ENCODE data around the gene MBOAT1.
"Not testable (repeated sequence)": the region's sequence is repeated elsewhere in the genome, so short reads cannot be mapped to it uniquely, and the experiment has no call there.

MBOAT1 gene

GRCh38 chr6:20169119-20169557 lies 43.1 kb downstream of the MBOAT1 start:
- no peak for DNase-seq

GRCh38 chr6:20168690-20169089 lies 43.6 kb downstream of the MBOAT1 start:
- DNase-seq = no peak

GRCh38 chr6:20167601-20168000 lies 44.7 kb downstream of the MBOAT1 start:
- no peak for DNase-seq

DNA sequence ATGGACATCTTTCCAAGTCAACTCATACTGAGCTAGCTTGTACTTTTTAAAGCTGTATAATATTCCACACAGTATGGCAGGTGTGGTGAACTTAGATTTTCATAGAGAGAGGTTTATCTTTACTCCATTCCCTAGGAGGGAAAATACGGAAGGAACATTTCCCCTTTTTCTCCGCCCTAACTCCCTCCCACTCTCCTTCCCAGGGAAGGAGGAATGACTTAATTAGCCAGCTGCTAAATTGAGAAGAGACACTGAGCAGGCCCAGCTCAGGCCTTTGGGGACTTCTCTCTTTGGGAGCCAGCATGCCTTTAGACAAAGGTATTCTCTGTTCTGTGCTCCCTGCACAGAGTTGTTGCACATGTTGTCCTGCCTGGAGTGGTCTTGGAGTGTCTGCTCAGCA lies 46.1 kb downstream of the MBOAT1 start:
- DNase-seq = no peak

DNA sequence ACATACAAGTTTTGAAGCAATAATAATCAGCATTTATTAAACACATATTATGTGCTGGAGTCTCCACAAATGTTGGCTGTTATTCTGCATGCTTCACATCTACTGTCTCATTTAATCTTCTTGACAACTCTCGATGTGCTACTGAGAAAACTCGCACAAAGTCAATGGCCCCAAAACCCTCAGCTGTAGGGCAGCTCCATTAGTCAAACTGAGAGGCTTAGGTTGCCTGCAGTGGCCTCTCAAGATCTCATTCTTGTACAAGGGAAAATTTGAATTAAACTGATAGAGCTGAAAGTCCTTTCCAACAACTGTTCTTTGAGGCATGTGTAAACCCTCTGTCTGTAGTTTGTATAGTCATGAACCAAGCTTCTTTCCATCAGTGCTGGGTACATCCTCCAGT lies 49.8 kb downstream of the MBOAT1 start:
- no peak for DNase-seq

GRCh38 chr6:20160541-20161283 lies 51.6 kb downstream of the MBOAT1 start:
- no peak for DNase-seq

DNA sequence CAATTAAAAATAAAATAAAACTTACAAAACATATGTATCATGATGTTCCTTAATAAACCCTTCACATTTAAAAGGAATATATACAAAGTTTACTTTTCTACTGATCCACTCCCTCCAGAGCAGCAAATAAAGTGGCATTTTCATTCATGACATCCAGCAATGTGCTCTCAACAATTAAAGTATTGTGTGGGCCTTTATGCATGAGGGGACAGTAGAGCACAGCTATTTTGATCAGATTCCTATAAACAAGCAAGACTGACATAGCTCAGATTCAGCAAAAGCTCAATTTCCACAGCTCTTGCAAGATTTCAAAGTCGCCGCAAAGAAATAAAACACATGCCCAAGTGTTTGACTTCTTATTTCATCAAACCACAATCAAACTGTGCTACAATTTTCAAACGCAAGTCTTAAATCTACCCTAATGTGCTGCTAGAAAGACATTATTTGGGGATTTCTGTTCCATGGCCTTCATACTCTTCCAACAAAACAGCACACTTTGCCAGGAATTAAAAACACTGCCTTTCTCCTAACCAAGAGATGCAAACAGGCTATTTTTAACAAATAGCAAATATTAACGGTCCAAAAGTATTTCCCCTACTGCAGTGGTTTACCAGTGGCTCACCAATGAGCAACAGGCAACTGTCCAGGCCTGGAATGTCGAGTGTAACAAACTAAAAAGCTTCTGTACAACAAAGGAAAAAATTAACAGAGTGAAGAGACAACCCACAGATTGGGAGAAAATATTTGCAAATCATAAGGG lies 52.3 kb downstream of the MBOAT1 start:
- DNase-seq = peak; percentile 5

- no peak for DNase-seq
These were observed 53.2 kb downstream of the MBOAT1 start for GRCh38 chr6:20159098-20159497.

DNA sequence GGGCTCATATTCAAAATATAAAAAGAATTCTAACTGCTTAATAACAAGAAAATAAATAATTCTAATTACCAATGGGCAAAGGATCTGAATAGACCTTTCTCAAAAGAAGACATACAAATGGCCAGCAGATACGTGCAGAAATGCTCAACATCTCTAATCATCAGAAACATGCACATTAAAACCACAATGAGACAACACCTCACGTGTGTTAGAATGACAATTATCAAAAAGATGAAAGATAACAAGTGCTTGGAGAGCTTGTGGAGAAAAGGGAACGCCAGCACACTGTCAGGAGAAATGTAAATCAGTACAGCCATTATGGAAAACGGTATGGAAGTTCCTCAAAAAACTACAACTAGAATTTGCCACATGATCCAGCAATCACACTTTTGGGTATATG lies 53.6 kb downstream of the MBOAT1 start:
- DNase-seq = no peak

DNA sequence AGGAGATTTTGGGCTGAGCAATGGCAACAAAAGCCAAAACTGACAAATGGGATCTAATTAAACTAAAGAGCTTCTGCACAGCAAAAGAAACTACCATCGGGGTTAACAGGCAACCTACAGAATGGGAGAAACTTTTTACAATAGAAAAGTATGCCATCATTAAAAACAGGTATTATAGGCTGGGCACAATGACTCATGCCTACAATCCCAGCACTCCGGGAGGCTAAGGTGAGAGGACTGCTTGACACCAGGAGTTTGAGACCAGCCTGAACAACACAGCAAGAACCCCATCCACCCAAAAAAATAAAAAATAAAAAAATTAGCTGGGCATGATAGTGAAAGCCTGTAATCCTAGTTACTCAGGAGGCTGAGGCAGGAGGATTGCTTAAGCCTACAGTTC lies 55.4 kb downstream of the MBOAT1 start:
- no peak for DNase-seq

GRCh38 chr6:20154753-20155152 lies 57.5 kb downstream of the MBOAT1 start:
- DNase-seq = no peak

DNA sequence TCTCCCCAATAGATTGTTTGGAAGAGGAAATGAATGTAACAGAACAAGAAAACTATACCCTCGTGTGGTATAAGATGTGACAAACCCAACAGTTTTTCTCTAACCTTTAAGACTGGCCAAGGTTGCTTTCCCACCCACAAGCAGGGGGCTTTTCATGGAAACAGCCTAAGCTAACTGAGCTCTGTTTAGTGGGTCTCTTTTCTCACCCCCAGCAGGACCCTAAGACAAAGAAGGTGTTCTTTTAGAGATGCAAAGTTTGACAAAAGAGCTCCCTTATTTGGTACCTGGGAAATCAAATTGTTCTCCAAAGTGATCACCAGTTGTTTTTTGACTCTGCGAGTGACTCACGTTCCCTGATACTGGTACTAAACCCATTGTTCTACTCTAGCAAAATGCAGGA lies 59.1 kb downstream of the MBOAT1 start:
- no peak for DNase-seq

DNA sequence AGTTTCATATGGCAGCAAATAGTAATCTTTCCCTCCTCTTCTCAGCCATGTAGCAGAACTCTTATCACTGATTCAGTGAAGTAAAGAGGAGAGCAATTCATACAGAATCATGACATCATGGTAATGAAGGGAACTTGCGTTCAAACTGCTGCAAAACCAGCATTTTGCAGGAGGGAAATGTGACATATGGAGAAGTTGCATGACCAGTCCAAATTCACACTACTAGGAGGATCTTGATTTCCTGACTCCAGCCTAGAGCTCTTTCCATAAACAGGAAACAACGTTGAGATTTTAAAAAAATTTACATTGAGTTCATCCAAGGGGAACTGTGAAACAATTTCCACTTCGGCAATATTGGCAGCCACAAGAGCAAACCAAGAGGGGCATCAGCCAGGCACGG lies 63.8 kb downstream of the MBOAT1 start:
- DNase-seq = no peak

- no peak for DNase-seq
These were observed 64.8 kb downstream of the MBOAT1 start for GRCh38 chr6:20147469-20147868.

GRCh38 chr6:20146831-20147230 lies 65.4 kb downstream of the MBOAT1 start:
- not testable (repeated sequence) for DNase-seq

- no peak for DNase-seq
These were observed 66.0 kb downstream of the MBOAT1 start for GRCh38 chr6:20146291-20146690.

DNA sequence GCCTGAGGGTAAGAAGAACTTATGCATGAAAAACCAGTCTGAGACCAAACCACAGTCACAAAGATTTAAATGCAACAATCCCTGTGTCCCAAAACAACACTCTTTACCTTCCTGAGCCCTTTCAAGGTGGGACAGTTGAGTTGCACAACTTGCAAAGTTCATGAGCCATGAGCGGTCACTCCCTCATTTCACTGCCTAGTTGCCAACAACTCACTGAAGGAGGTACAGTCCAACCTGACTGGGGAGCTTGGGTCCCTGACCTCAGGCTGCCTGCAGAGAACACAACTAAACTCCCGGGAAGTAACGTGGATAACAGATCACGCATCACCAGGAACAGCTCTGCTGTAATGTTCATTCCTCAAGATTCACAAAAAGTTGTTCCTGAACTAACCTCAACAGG lies 69.4 kb downstream of the MBOAT1 start:
- no peak for DNase-seq

- DNase-seq = no peak
These were observed 70.3 kb downstream of the MBOAT1 start for GRCh38 chr6:20141931-20142330.

DNA sequence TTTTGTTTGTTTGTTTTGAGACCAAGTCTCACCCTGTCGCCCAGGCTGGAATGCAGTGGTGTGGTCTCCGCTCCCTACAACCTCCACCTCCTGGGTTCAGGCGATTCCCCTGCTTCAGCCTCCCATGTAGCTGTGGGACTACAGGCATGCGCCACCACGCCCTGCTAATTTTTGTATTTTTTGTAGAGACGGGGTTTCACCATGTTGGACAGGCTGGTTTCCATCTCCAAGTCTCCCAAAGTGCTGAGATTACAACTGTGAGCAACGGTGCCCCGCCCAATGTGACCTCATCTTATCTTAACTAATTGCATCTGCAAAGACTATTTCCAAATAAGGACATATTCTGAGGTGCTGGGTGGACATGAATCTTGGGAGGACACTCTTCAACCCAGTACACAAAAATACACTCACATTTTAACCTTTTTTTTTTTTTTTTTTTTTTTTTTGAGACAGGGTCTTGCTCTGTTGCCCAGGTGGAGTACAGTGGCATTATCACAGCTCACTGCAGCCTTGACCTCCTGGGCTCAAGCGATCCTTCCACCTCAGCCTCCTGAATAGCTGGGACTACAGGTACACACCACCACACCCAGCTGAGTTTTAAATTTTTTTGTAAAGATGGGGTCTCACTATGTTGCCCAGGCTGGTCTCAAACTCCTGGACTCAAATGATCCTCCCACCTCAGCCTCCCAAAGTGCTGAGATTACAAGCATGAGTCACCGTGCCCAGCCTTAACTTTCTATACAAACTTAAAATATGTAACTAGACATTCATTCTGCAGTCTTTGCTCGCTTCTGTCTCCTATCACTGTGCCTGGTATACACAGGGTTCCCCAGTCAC lies 72.9 kb downstream of the MBOAT1 start:
- DNase-seq = not testable (repeated sequence)

DNA sequence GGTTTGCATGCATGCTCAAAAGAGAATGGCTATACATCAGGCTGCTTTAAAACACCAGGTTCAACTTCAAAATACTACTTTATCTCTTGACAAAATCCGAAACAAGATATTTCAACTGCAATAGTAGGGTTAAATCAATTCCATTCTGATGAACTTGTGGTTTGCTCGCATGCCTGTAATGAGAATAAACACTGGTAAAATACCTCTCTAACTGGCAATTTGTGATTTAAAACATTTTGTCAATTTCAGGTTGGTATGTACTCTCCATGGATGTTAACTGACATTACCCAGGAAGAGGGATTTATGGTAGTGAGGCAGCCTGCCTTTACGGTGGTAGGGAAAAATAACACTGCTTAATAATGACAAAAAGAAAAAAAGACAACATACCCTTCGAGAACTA lies 74.4 kb downstream of the MBOAT1 start:
- no peak for DNase-seq

DNA sequence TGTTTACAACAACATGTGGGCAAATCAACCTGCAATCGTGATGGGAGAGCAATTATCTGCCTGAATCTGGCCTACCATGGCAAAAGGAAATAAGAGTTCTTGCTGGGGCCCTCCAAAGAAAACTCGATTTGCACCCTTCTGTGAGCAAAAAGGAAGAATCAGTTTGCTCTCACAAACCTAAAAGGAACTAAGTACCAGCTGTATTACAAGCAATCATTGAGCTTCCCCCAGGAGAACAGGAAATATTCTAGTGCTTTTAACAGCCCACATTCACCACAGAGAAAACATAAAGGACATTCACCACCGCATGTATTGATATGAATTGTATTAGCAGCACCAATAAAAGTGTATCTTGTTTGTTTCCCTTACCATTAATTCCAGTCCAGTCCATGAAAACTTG lies 75.0 kb downstream of the MBOAT1 start:
- no peak for DNase-seq

DNA sequence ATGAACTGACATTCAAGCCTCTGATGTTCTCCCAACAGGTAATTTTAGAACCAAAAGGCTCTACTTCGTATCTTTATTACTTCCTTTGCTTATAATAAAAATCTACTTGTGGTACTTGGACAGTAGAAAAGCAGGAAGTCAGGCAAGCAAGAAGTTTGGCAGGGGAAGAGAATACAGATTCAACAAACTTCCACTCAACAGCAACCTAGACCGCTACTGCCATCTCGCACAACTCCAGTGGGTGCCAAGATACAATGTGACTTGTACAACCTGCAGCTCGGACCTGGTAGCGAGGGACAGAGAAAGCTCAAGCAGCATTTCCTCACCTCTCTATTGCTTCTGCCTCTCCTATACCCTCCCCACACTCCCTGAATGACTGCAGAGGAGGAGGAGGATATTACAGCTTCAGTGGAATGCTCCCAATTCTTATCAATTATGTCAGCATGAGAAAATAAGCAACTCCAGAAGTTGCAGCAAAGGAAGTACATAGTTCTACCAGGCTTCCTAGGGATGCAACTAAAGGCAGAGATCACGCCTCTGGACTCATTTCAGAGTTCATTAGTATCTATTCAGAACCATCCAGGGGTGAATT lies 76.5 kb downstream of the MBOAT1 start:
- DNase-seq = no peak

DNA sequence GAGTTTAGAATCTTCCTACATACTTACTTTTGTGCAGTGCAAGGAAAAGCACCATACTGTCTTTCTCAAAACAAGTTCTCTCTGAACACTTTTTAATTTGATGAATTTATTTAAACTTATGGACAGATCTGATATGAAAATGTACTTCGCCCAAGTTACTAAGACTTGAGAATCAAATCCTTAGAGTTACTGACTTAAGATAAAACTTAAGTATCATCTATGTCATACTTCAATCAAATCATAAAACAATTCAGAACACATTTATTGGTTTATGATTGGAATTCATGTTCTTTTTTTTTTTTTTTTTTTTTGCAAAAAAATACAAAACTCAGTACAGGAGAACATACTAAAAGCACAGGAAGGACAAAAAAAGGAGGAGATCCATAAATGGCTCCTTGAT lies 77.7 kb downstream of the MBOAT1 start:
- DNase-seq = no peak
